SJCRH30 (cell line): ENCODE measurements around the gene RHOH. TPM values are rescaled to one million over a fixed set of nuclear protein-coding genes. Genes with fewer than 3 reads are reported as not detected.

Experiments
- DNase-seq, 2 experiments: peaks; one replicate each; pipeline ENCODE4 v3.0.0-alpha.2; 2015 to 2020
- H3K27ac ChIP-seq: fragments of 250-450 bp; sonication (Bioruptor Pico); 2 replicates; pipeline ENCODE4 v1.5.1; 2020; ENCODE audit warnings: mild to moderate bottlenecking, moderate library complexity
- H3K27me3 ChIP-seq: fragments of 250-450 bp; sonication (Bioruptor Pico); 2 replicates; pipeline ENCODE4 v1.5.1; 2020; ENCODE audit warnings: mild to moderate bottlenecking, moderate library complexity
- H3K36me3 ChIP-seq: fragments of 250-450 bp; sonication (Bioruptor Pico); 2 replicates; pipeline ENCODE4 v1.5.1; 2020; ENCODE audit warnings: mild to moderate bottlenecking, moderate library complexity
- H3K4me1 ChIP-seq: fragments of 250-450 bp; sonication (Bioruptor Pico); 2 replicates; pipeline ENCODE4 v1.5.1; 2020; ENCODE audit warnings: mild to moderate bottlenecking, moderate library complexity
- H3K4me3 ChIP-seq: fragments of 250-450 bp; sonication (Bioruptor Pico); 2 replicates; pipeline ENCODE4 v1.5.1; 2020; ENCODE audit warnings: mild to moderate bottlenecking, moderate library complexity
- H3K9me3 ChIP-seq: fragments of 250-450 bp; sonication (Bioruptor Pico); replicated peaks from 2 replicates; pipeline ENCODE4 v1.5.1; 2020; ENCODE audit warnings: mild to moderate bottlenecking, moderate library complexity
- total RNA-seq: library from RNA; depleted of rRNA; stranded (reverse); fragments of >200 nt; shearing (Covaris generic); gene quantifications from 2 replicates; pipeline ENCODE4 v1.2.3, GENCODE V29; 2014

Gene RHOH
- total RNA-seq, 1 experiment from 2014 or later: not detected

- Histone ChIP-seq H3K9me3 (no peaks in the 10 kb centered on the region), H3K4me1 (no peaks in the 10 kb centered on the region), H3K36me3 (no peaks in the 10 kb centered on the region), H3K27me3 (no peaks in the 10 kb centered on the region; the same call in 1 of the 2 replicates), H3K4me3 (no peak overlapping the region), H3K27ac (no peak overlapping the region)
- DNase-seq: peak in 1 of 2 experiments; percentile 11
These were observed 31.9 kb downstream of the RHOH start for GRCh38 chr4:40228497-40229365.

GRCh38 chr4:40231316-40231863 lies 34.6 kb downstream of the RHOH start:
- Histone ChIP-seq H3K4me1 (no peaks in the 10 kb centered on the region), H3K9me3 (no peaks in the 10 kb centered on the region), H3K4me3 (no peak overlapping the region), H3K36me3 (no peaks in the 10 kb centered on the region), H3K27me3 (no peaks in the 10 kb centered on the region), H3K27ac (no peak overlapping the region)
- DNase-seq: no peak

GRCh38 chr4:40232610-40233009 lies 35.8 kb downstream of the RHOH start:
- Histone ChIP-seq H3K27ac (no peak overlapping the region), H3K27me3 (no peaks in the 10 kb centered on the region), H3K36me3 (no peaks in the 10 kb centered on the region), H3K4me3 (no peak overlapping the region), H3K9me3 (no peaks in the 10 kb centered on the region), H3K4me1 (no peaks in the 10 kb centered on the region)
- DNase-seq: no peak

- Histone ChIP-seq H3K9me3 (no peaks in the 10 kb centered on the region), H3K36me3 (no peaks in the 10 kb centered on the region), H3K27me3 (no peaks in the 10 kb centered on the region), H3K4me1 (no peaks in the 10 kb centered on the region), H3K4me3 (no peak overlapping the region), H3K27ac (no peak overlapping the region)
- no peak for DNase-seq
These were observed 36.4 kb downstream of the RHOH start for GRCh38 chr4:40233227-40233626.

GRCh38 chr4:40234519-40235039 lies 37.7 kb downstream of the RHOH start:
- no peaks in the 10 kb centered on the region for H3K36me3 ChIP-seq
- no peak for DNase-seq
- H3K27me3 ChIP-seq: no peaks in the 10 kb centered on the region
- no peak overlapping the region for H3K4me3 ChIP-seq
- H3K27ac ChIP-seq: no peak overlapping the region
- H3K4me1 ChIP-seq: no peaks in the 10 kb centered on the region
- no peaks in the 10 kb centered on the region for H3K9me3 ChIP-seq

- Histone ChIP-seq H3K9me3 (no peaks in the 10 kb centered on the region), H3K36me3 (no peaks in the 10 kb centered on the region), H3K27me3 (no peaks in the 10 kb centered on the region), H3K4me1 (no peaks in the 10 kb centered on the region), H3K4me3 (no peak overlapping the region), H3K27ac (no peak overlapping the region)
- no peak for DNase-seq
These were observed 41.3 kb downstream of the RHOH start for GRCh38 chr4:40238008-40238699.

- H3K36me3 ChIP-seq: no peaks in the 10 kb centered on the region
- no peak for DNase-seq
- no peaks in the 10 kb centered on the region for H3K27me3 ChIP-seq
- H3K27ac ChIP-seq: no peak overlapping the region
- H3K9me3 ChIP-seq: no peaks in the 10 kb centered on the region
- H3K4me3 ChIP-seq: no peak overlapping the region
- H3K4me1 ChIP-seq: no peaks in the 10 kb centered on the region
These were observed 42.1 kb downstream of the RHOH start for GRCh38 chr4:40238700-40239548.

GRCh38 chr4:40240040-40240653 lies 43.3 kb downstream of the RHOH start:
- Histone ChIP-seq H3K36me3 (no peaks in the 10 kb centered on the region), H3K27me3 (no peaks in the 10 kb centered on the region; the same call in 1 of the 2 replicates), H3K9me3 (no peaks in the 10 kb centered on the region), H3K4me3 (no peak overlapping the region), H3K4me1 (no peaks in the 10 kb centered on the region), H3K27ac (no peak overlapping the region)
- no peak for DNase-seq

GRCh38 chr4:40241026-40241425 lies 44.2 kb downstream of the RHOH start:
- DNase-seq: no peak
- Histone ChIP-seq H3K4me1 (no peaks in the 10 kb centered on the region), H3K27ac (no peak overlapping the region), H3K4me3 (no peak overlapping the region), H3K9me3 (no peaks in the 10 kb centered on the region), H3K27me3 (no peaks in the 10 kb centered on the region; the same call in 1 of the 2 replicates), H3K36me3 (no peaks in the 10 kb centered on the region)

GRCh38 chr4:40241941-40242340 lies 45.1 kb downstream of the RHOH start:
- H3K9me3 ChIP-seq: no peaks in the 10 kb centered on the region
- no peak for DNase-seq
- H3K4me3 ChIP-seq: no peak overlapping the region
- H3K4me1 ChIP-seq: no peaks in the 10 kb centered on the region
- no peaks in the 10 kb centered on the region; the same call in 1 of the 2 replicates for H3K27me3 ChIP-seq
- H3K27ac ChIP-seq: no peak overlapping the region
- no peaks in the 10 kb centered on the region for H3K36me3 ChIP-seq

GRCh38 chr4:40243386-40243948 lies 46.6 kb downstream of the RHOH start:
- no peak for DNase-seq
- Histone ChIP-seq H3K4me1 (no peaks in the 10 kb centered on the region), H3K27ac (no peak overlapping the region), H3K36me3 (no peaks in the 10 kb centered on the region), H3K27me3 (no peaks in the 10 kb centered on the region; the same call in 1 of the 2 replicates), H3K4me3 (no peak overlapping the region), H3K9me3 (no peaks in the 10 kb centered on the region)

- no peaks in the 10 kb centered on the region for H3K4me1 ChIP-seq
These were observed 47.8 kb downstream of the RHOH start for GRCh38 chr4:40244606-40245005.

GRCh38 chr4:40245550-40245949 lies 48.7 kb downstream of the RHOH start:
- no peaks in the 10 kb centered on the region; the same call in 1 of the 2 replicates for H3K27me3 ChIP-seq
- no peaks in the 10 kb centered on the region for H3K36me3 ChIP-seq
- H3K27ac ChIP-seq: no peak overlapping the region
- no peaks in the 10 kb centered on the region for H3K4me1 ChIP-seq
- no peaks in the 10 kb centered on the region for H3K9me3 ChIP-seq
- no peak for DNase-seq
- no peak overlapping the region for H3K4me3 ChIP-seq

More at GRCh38 chr4:40244606-40245005, 47.8 kb downstream of the RHOH start:
- no peak for DNase-seq
- no peaks in the 10 kb centered on the region; the same call in 1 of the 2 replicates for H3K27me3 ChIP-seq
- H3K4me3 ChIP-seq: no peak overlapping the region
- H3K27ac ChIP-seq: no peak overlapping the region
- no peaks in the 10 kb centered on the region for H3K9me3 ChIP-seq
- H3K36me3 ChIP-seq: no peaks in the 10 kb centered on the region
